ENCODE data around the gene HACD2.
"Not testable (repeated sequence)": the region's sequence is repeated elsewhere in the genome, so short reads cannot be mapped to it uniquely, and the experiment has no call there.

HACD2 gene

DNA sequence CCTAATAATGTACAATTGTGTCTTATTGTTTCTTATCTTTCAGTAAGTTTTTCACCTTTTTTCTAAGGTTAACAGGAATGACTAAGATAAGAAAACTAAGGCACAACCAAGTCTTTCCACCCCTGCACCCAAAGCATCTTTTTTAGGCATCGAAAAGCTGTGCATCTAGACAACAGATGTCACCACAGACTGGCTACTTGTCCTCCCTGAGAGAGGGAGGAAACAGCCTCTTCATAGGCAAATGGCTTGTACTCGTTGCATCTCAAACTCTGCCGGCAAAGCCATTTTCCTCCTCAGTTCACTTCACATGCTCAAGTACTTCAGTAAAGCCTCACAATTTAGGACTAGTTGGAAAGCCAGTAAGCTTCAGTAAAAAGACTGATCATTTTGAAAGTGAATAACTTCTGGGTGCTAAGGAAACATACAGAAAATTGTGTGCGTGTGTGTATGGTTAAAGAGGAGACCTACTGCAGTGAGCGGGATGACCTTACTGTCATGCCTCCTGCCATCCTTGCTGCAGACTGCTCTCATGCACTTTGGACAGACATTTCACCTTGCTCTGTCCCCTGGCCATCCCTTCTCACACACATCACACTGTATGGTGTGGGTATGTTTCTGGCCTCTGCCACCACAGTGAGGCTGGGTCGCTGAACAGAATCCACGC, 36.5 kb upstream of the HACD2 start:
- Histone ChIP-seq H3K36me3 (ENCODE audit: insufficient read depth, low read length) (no peaks in the 10 kb centered on the region), H3K27me3 (ENCODE audit: insufficient read depth, low read length) (no peaks in the 10 kb centered on the region), H3K4me1 (ENCODE audit: insufficient read depth, low read length) (peaks cover 14% of the 10 kb centered on the region), H2AFZ (ENCODE audit: low read depth, low read length) (no peak overlapping the region), H3K4me3 (ENCODE audit: low read length) (no peak overlapping the region), H3K9me3 (ENCODE audit: low read length) (no peaks in the 10 kb centered on the region)

DNA sequence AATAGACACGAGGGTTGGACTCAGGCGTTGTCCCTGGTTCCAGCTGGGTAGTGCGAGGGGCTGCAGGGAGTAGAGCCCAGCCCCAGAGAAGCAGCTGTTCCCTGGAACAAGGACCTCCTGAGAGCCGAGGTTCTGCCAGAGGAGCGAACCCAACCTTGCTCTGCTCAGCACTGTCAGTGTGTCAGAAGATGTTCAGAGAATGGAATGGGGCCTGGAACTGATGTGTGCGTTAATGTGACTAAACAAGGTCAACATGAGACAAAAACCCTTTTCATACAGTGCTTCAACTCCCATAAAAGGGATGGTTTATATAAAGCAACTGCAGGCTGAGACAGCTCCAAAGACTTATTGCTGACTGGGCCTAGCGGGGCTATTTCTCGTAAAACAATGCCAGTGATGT, 35.5 kb upstream of the HACD2 start:
- Histone ChIP-seq H3K4me3 (ENCODE audit: low read length) (no peak overlapping the region), H3K9me3 (ENCODE audit: low read length) (no peaks in the 10 kb centered on the region), H2AFZ (ENCODE audit: low read depth, low read length) (no peak overlapping the region)

DNA sequence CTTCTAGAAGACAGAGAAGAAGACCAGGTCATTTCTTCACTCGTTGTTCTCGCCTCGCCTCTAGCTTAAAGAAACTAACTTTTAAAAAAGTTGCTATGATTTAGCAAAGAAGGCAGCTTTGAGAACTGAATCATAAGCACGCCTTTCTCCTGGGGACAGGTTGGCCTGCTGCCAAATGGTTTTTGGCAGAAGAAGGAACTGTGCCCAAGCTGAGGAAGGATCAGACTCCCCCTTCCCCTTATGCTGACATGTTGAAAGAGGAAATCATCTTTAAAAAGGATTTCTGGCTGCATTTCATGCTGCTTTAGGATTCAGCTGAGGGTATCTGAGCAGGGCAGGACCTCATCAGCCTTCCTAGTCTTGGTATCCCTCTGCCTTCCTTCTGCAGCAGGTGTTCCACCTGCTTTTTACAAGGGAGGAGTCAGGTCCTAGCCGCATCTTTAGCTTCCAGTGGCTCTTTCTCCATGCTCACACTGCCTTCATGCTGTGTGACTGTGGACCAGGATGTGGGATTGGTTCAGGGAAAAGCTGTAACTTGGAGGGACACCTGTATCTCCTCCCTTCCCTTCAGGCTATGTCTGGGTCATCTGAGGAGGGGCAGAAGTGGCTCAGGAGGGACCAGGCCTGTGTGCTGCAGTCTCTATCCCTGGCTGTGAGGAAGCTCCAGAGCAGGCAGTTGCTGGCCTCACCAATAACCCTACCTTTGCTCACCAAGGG, 34.1 kb upstream of the HACD2 start:
- peaks cover 14% of the 10 kb centered on the region for H3K4me1 ChIP-seq (ENCODE audit: insufficient read depth, low read length)
- no peak overlapping the region for H2AFZ ChIP-seq (ENCODE audit: low read depth, low read length)
- H3K9me3 ChIP-seq (ENCODE audit: low read length), result no peaks in the 10 kb centered on the region
- peaks cover 3% of the 10 kb centered on the region for H3K36me3 ChIP-seq (ENCODE audit: insufficient read depth, low read length)
- H3K27me3 ChIP-seq (ENCODE audit: insufficient read depth, low read length), result no peaks in the 10 kb centered on the region
- no peak overlapping the region for H3K4me3 ChIP-seq (ENCODE audit: low read length)

More for the DNA sequence above, 35.5 kb upstream of the HACD2 start:
- Histone ChIP-seq H3K27me3 (ENCODE audit: insufficient read depth, low read length) (no peaks in the 10 kb centered on the region), H3K36me3 (ENCODE audit: insufficient read depth, low read length) (no peaks in the 10 kb centered on the region), H3K4me1 (ENCODE audit: insufficient read depth, low read length) (peaks cover 14% of the 10 kb centered on the region)

DNA sequence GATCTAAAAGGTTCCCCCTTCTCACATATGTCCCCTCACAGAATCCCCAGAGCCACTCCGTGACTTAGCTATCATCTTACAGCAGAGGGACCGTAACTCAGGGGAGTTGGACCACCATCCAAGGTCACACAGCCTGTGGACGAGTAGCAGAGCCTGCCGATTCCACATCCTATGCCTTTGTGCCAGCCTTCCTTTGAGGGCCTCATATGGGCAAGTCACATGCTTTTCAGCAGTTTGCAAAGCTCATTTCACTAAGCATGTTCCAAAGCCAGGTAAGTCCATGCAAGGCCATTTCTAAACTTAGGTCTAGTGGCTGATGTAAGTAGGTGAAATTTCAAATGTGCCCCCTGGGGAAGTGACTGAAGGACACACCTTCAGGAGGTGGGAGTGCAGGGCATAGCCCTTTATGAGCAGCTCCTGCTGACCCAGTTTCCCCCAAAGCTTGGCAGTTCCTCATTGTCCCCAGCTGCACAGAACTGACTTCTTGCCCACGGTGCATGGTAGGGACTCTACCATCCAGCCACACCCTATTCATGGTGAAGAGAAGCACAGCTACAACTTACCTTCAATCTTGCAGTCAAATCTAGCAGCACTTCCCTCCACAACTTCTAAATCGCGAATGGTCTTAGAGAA, 33.3 kb upstream of the HACD2 start:
- no peak overlapping the region for H2AFZ ChIP-seq (ENCODE audit: low read depth, low read length)
- H3K36me3 ChIP-seq (ENCODE audit: insufficient read depth, low read length), result peaks cover 5% of the 10 kb centered on the region
- H3K4me3 ChIP-seq (ENCODE audit: low read length), result no peak overlapping the region
- H3K4me1 ChIP-seq (ENCODE audit: insufficient read depth, low read length), result peaks cover 14% of the 10 kb centered on the region
- H3K27me3 ChIP-seq (ENCODE audit: insufficient read depth, low read length), result no peaks in the 10 kb centered on the region
- no peaks in the 10 kb centered on the region for H3K9me3 ChIP-seq (ENCODE audit: low read length)

DNA sequence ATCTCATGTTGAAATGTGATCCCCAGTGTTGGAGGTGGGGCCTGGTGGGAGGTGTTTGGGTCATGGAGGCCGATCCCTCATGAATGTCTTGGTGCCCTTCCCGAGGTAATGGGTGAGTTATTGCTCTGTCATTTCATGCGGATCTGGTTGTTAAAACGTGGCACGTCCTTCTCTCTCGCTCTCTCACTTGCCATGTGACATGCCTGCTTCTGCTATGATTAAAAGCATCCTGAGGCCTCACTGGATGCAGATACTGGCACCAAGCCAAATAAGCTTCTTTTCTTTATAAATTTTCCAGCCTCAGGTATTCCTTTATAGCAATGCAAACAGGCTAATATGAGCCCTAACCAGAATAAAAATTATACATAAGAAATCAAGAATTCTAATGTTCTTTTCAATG, 31.7 kb upstream of the HACD2 start:
- H3K4me1 ChIP-seq (ENCODE audit: insufficient read depth, low read length), result peaks cover 14% of the 10 kb centered on the region
- H3K4me3 ChIP-seq (ENCODE audit: low read length), result no peak overlapping the region
- no peak overlapping the region for H2AFZ ChIP-seq (ENCODE audit: low read depth, low read length)
- H3K9me3 ChIP-seq (ENCODE audit: low read length), result no peaks in the 10 kb centered on the region
- no peaks in the 10 kb centered on the region for H3K27me3 ChIP-seq (ENCODE audit: insufficient read depth, low read length)
- H3K36me3 ChIP-seq (ENCODE audit: insufficient read depth, low read length), result peaks cover 17% of the 10 kb centered on the region

DNA sequence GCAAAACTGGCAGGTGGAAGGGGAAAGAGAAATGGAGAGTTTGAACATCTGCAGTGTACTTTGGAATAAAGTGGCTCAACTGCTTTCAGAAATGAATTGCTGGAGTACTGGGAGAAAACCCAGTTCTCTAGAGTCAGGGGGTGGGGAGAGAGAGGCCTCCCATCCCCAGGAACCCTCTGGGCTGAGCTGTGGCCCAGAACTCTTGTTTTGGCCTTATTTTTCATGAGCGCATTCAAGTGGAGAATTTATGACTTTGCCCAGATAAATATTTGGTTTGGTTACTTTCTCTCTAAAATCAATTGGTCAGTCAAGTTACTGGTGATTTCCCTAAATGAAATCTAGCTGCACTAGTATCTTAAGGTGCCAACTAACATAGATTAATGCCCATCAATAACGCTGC, 28.7 kb upstream of the HACD2 start:
- H3K27me3 ChIP-seq (ENCODE audit: insufficient read depth, low read length), result no peaks in the 10 kb centered on the region
- H2AFZ ChIP-seq (ENCODE audit: low read depth, low read length), result no peak overlapping the region
- H3K9me3 ChIP-seq (ENCODE audit: low read length), result no peaks in the 10 kb centered on the region
- peaks cover 21% of the 10 kb centered on the region for H3K36me3 ChIP-seq (ENCODE audit: insufficient read depth, low read length)
- no peak overlapping the region for H3K4me3 ChIP-seq (ENCODE audit: low read length)
- no peaks in the 10 kb centered on the region for H3K4me1 ChIP-seq (ENCODE audit: insufficient read depth, low read length)

DNA sequence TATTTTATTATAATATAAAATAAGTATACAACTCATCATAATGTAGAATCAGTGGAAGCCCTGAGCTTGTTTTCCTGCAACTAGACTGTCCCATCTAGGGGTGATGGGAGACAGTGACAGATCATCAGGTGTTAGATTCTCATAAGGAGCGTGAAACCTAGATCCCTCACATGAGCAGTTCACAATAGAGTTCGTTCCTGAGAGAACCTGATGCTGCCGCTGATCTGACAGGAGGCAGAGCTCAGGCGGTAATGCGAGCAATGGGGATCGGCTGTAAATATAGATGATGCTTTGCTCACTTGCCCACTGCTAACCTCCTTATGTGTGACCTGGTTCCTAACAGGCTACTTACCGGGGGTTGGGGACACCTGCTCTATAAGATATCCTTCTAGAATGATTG, 26.8 kb upstream of the HACD2 start:
- not testable (repeated sequence) for H3K9me3 ChIP-seq (ENCODE audit: low read length); H3K4me3 ChIP-seq (ENCODE audit: low read length); H3K4me1 ChIP-seq (ENCODE audit: insufficient read depth, low read length); H3K27me3 ChIP-seq (ENCODE audit: insufficient read depth, low read length); H2AFZ ChIP-seq (ENCODE audit: low read depth, low read length)
- peaks cover 21% of the 10 kb centered on the region for H3K36me3 ChIP-seq (ENCODE audit: insufficient read depth, low read length)

DNA sequence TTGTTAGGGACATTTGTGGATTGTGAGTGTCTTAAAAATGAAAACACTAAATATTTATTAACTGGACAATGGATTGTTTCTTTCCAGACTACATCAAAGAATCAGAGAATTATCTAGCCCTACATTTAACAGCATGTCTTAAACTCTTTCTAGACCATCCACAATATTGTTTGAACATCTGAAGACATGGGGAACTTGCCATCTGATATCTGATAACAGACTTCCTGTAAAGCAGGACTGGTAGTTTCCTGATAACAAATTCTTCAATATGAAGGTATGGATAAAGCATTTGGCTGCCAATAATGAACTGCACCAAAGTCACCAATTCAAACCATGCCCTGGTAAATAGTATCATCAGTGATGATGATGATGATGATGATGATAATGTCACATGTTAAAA, 26.2 kb upstream of the HACD2 start:
- peaks cover 21% of the 10 kb centered on the region for H3K36me3 ChIP-seq (ENCODE audit: insufficient read depth, low read length)
- no peaks in the 10 kb centered on the region for H3K27me3 ChIP-seq (ENCODE audit: insufficient read depth, low read length)
- no peaks in the 10 kb centered on the region for H3K9me3 ChIP-seq (ENCODE audit: low read length)
- no peak overlapping the region for H3K4me3 ChIP-seq (ENCODE audit: low read length)
- H3K4me1 ChIP-seq (ENCODE audit: insufficient read depth, low read length), result no peaks in the 10 kb centered on the region
- H2AFZ ChIP-seq (ENCODE audit: low read depth, low read length), result no peak overlapping the region

DNA sequence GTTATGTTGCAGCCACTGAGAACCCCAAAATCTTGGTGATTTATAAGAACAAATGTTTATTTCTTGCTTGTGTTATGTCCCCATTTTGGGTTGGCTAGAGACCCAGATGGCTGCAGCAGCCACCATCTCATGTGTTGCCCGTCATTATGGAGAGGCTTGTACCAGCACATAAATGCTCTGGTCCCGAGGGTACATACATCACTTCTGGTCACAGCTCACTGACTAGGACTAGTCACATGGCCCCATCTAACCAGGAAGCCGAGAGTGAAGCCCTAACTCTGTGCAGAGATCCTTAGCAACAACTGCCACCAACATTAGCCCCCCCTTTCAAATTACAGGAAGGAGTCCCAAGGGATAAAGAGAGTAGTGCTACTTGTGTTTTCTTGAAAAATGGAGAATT, 25.5 kb upstream of the HACD2 start:
- Histone ChIP-seq H3K4me1 (ENCODE audit: insufficient read depth, low read length) (no peaks in the 10 kb centered on the region), H3K27me3 (ENCODE audit: insufficient read depth, low read length) (no peaks in the 10 kb centered on the region), H3K36me3 (ENCODE audit: insufficient read depth, low read length) (peaks cover 24% of the 10 kb centered on the region), H3K9me3 (ENCODE audit: low read length) (no peaks in the 10 kb centered on the region), H2AFZ (ENCODE audit: low read depth, low read length) (no peak overlapping the region), H3K4me3 (ENCODE audit: low read length) (no peak overlapping the region)

DNA sequence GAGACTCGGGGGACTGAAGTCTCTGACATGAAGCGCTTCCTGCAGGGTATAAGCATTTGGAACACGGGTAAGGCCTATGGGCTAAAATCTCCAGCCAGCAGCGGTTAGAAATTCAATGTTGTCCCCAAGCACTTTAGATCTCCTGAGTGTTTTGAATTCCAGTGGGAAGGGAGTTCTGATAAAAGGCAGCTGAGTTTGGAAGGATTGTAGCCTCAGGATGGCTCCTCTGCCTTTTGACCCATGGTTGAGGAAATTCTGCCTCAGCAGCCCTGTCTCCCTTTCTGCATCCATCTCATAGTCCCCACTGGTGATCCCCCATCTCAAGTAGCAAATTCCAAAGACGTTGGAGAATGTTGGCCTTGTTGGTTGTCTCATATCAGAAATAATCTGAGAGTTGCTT, 24.2 kb upstream of the HACD2 start:
- Histone ChIP-seq H2AFZ (ENCODE audit: low read depth, low read length) (no peak overlapping the region), H3K9me3 (ENCODE audit: low read length) (no peaks in the 10 kb centered on the region), H3K36me3 (ENCODE audit: insufficient read depth, low read length) (peaks cover 22% of the 10 kb centered on the region), H3K4me1 (ENCODE audit: insufficient read depth, low read length) (no peaks in the 10 kb centered on the region), H3K27me3 (ENCODE audit: insufficient read depth, low read length) (no peaks in the 10 kb centered on the region), H3K4me3 (ENCODE audit: low read length) (no peak overlapping the region)

DNA sequence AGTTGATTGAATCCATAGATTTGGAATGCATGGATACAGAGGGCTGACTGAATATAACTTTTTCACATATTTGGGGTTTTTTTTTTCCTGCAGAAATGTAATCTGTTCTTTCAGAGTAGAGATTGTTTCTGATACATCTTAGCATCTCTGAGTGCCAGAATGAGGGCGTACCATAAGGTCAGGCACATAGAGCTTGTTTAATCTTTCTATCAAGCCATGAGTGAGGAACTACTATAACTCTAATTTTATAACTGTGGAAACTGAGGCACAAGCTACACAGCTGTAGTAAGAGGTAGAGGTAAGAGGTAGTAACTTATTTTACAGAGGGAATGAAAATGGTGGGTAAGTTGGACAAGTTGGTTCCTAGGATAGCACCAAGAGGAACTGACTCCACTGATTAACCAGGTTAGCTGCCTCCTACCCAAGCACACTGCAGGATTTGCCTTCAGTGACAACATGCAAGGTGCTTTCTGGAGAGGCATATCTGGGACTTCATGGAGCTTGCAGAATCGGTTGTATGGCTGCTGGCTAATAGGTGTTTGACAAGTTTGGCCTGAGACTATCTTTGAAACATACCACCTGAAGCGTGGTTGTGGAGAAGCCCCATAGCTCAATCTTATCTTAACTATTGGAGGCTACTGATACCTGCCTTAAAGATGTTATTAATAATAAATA, 23.5 kb upstream of the HACD2 start:
- no peaks in the 10 kb centered on the region for H3K27me3 ChIP-seq (ENCODE audit: insufficient read depth, low read length)
- no peaks in the 10 kb centered on the region for H3K9me3 ChIP-seq (ENCODE audit: low read length)
- H3K36me3 ChIP-seq (ENCODE audit: insufficient read depth, low read length), result peaks cover 21% of the 10 kb centered on the region
- no peak overlapping the region for H3K4me3 ChIP-seq (ENCODE audit: low read length)
- no peaks in the 10 kb centered on the region for H3K4me1 ChIP-seq (ENCODE audit: insufficient read depth, low read length)
- no peak overlapping the region for H2AFZ ChIP-seq (ENCODE audit: low read depth, low read length)

DNA sequence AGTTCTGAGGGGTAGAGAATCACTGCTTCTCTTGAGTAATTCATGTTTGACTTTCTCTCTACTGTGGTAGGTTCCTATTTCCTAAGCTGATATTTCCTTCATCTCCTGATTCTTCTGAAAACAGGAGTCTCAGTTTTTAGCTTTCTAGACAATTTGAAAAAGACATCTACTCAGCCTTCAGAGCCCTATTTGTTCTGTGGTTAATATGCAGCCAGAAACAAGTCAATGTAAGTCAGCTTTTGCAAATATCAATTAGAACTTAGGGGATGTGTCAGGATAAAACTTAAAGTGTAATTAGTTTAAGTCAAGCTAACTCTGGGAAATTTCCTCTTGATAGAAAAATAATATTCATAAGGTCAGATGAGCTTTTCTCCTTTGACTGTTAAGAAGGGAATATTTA, 21.7 kb upstream of the HACD2 start:
- no peak overlapping the region for H2AFZ ChIP-seq (ENCODE audit: low read depth, low read length)
- H3K27me3 ChIP-seq (ENCODE audit: insufficient read depth, low read length), result no peaks in the 10 kb centered on the region
- H3K4me3 ChIP-seq (ENCODE audit: low read length), result no peak overlapping the region
- no peaks in the 10 kb centered on the region for H3K4me1 ChIP-seq (ENCODE audit: insufficient read depth, low read length)
- peaks cover 7% of the 10 kb centered on the region for H3K36me3 ChIP-seq (ENCODE audit: insufficient read depth, low read length)
- no peaks in the 10 kb centered on the region for H3K9me3 ChIP-seq (ENCODE audit: low read length)

DNA sequence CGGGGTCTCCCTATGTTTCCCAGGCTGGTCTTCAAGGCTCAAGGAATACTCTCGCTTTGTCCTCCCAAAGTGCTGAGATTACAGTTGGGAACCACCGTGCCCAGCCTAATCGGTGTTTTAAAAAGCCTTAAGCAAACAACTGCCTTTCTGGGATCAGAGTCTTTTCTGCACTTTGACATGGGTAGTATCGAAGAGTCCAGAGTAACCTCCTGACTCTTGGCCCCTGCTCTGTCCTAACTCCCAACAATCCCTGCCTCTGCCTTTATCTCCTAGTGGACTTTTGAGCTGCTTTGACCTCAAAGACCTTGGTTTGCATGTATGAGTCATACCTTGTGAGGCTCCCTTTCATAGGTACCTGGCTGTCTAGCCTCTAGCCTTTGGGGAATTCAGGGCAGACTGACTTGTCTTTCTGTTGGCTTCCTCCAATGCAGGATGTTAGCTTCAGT, 21.0 kb upstream of the HACD2 start:
- Histone ChIP-seq H3K9me3 (ENCODE audit: low read length) (no peaks in the 10 kb centered on the region), H3K36me3 (ENCODE audit: insufficient read depth, low read length) (peaks cover 3% of the 10 kb centered on the region), H3K4me3 (ENCODE audit: low read length) (no peak overlapping the region), H2AFZ (ENCODE audit: low read depth, low read length) (no peak overlapping the region), H3K27me3 (ENCODE audit: insufficient read depth, low read length) (no peaks in the 10 kb centered on the region), H3K4me1 (ENCODE audit: insufficient read depth, low read length) (no peaks in the 10 kb centered on the region)
